ENCODE results near the gene PPP4R3A. TPM values are rescaled to one million over a fixed set of nuclear protein-coding genes. Genes with fewer than 3 reads are reported as not detected.

The PPP4R3A gene
- total and polyA plus RNA-seq, 10 of the 15 experiments (the other 5 are each of a cell fraction or from before 2014, with no cell fraction given), result 19.4 to 97.8 (median 62.9) TPM

- no peak overlapping the region for H3K9ac ChIP-seq (ENCODE audit: control insufficient read depth, insufficient read depth, low read length)
- TF ChIP-seq MYC (IDR thresholded peaks at IDR 0.05; ENCODE audit: insufficient read depth, insufficient read length, insufficient replicate concordance, low read length, severe bottlenecking) (no peak), MYB (IDR thresholded peaks at IDR 0.05; ENCODE audit: borderline replicate concordance, low read depth, low read length) (no peak), SRF (IDR thresholded peaks at IDR 0.05; ENCODE audit: low read depth in 2 of 2, low read length in 2 of 2) (no peak), NRF1 (conservative IDR thresholded peaks at IDR 0.05; ENCODE audit: low read depth, low read length) (no peak), NR2C2 (IDR thresholded peaks at IDR 0.05; ENCODE audit: borderline replicate concordance, control insufficient read depth, insufficient read length, low read depth) (no peak), NFIC (IDR thresholded peaks at IDR 0.05; ENCODE audit: low read depth, low read length) (no peak), TCF12 (IDR thresholded peaks at IDR 0.05; ENCODE audit: low read depth, low read length) (no peak), USF2 (IDR thresholded peaks at IDR 0.05; ENCODE audit: borderline replicate concordance, low read depth, low read length) (no peak), POLR2A (IDR thresholded peaks at IDR 0.05; ENCODE audit: low read depth, low read length) (peak; percentile 49; the same call in 1 of the 2 replicates)
- H3K4me3 ChIP-seq, result no peak overlapping the region
- intact Hi-C loops (cut with micrococcal nuclease; ENCODE audit: unreplicated experiment) (no loop called here), in situ Hi-C loops (cut with MboI) (no loop called here)
- FAIRE-seq, result no peak
- H3K27ac ChIP-seq (ENCODE audit: control insufficient read depth, insufficient read depth), result no peak overlapping the region
- no peak overlapping the region for H3K4me2 ChIP-seq (ENCODE audit: control insufficient read depth, insufficient read depth)
- no peaks in the 10 kb centered on the region for H4K20me1 ChIP-seq (ENCODE audit: control insufficient read depth, insufficient read depth)
- no peaks in the 10 kb centered on the region for H3K27me3 ChIP-seq (replicated peaks in 1 of 2; ENCODE audit: control insufficient read depth in 2 of 2, insufficient read depth in 2 of 2, low read length in 1 of 2)
- RAD21 ChIA-PET (ENCODE audit: unreplicated experiment), result interaction anchor here (1.2 kb wide), 1 partner anchor 38 kb away, joined by 3 read pairs; no protein-coding TSS in a partner anchor
- POLR2A ChIA-PET, result no interaction called here
- no peak for DNase-seq (ENCODE audit: low read depth, low spot score)
- WGBS (ENCODE audit: insufficient coverage, insufficient replicate concordance, low lambda C conversion rate, missing lambda C conversion rate), result 69% methylated on average over 5 of the region's 5 CpGs
- CTCF ChIA-PET, result interaction anchor here (0.6 to 1.1 kb wide), 2 partner anchors 9 to 545 kb away, joined by 3 read pairs; no protein-coding TSS in a partner anchor
- no peaks in the 10 kb centered on the region for H3K9me3 ChIP-seq (replicated peaks; ENCODE audit: control insufficient read depth, insufficient read depth, low read length)
- ATAC-seq, result peak; percentile 36
- H3K4me1 ChIP-seq (ENCODE audit: control insufficient read depth, insufficient read depth, low read length), result no peaks in the 10 kb centered on the region
- peaks cover 3 to 17% of the 10 kb centered on the region in 2 experiments for H3K36me3 ChIP-seq (ENCODE audit: control insufficient read depth in 2 of 2, insufficient read depth in 2 of 2, low read length in 1 of 2)
- BruUV-seq (replicated peaks), result no TSS peak
- no peak overlapping the region for H2AFZ ChIP-seq (ENCODE audit: control insufficient read depth, low read depth, low read length)
- SMC1A ChIA-PET (ENCODE audit: uncharacterized antibody, unreplicated experiment), result interaction anchor here (0.6 to 1.6 kb wide), 4 partner anchors 8 to 54 kb away, joined by 3 to 4 read pairs (median 3); no protein-coding TSS in a partner anchor
- no peaks in the 10 kb centered on the region for H3K79me2 ChIP-seq (ENCODE audit: control insufficient read depth, insufficient read depth, low read length)
These were observed 56.4 kb downstream of the PPP4R3A start for GRCh38 chr14:91453744-91454143.

Measured in GM12878 (cell line).